Measurements from ENCODE around the gene ATG7. TPM values are rescaled to one million over a fixed set of nuclear protein-coding genes. Genes with fewer than 3 reads are reported as not detected.

Gene ATG7
- total RNA-seq, 1 donor from 2014 or later = 48.5 TPM

DNA sequence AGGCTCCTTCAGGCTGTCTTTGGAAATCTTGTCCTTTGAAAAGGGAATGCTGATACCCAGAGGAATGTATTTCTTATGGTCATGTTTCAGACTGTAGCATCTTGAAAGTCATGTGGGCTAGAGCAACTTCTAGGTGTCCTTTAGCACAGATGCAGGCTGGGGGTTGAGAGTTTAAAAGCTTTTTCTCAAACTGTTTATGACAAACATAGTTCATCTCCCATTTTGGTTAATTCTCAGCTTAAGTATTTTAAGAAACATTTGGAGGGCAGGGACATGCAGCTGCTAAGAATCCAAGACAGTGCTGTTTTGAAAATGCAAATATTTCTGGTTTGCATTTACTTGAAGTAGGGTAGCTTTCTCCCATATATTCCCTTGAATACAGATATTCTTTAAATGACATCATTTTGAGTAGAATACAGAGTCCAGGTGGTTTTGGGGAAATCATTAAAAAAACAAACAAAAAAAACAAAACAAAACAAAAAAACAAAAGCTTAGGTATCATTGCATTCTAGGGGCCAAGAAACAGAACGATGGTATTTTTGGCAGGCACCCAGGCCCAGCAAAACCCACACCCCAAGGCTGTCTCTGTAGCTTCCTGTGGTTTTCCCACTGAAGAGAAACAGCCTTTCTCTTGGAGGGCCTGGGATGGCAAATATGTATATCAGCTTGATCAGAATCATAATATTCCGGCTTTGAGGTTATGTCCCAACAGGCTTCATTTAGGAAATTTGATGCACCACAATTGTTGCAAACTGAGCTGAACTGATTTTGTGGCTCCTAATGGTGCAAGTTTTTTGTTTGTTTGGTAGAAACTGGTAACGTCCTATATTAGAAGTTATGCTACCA, 120.0 kb downstream of the ATG7 start:
- TF ChIP-seq, protein P1, sequence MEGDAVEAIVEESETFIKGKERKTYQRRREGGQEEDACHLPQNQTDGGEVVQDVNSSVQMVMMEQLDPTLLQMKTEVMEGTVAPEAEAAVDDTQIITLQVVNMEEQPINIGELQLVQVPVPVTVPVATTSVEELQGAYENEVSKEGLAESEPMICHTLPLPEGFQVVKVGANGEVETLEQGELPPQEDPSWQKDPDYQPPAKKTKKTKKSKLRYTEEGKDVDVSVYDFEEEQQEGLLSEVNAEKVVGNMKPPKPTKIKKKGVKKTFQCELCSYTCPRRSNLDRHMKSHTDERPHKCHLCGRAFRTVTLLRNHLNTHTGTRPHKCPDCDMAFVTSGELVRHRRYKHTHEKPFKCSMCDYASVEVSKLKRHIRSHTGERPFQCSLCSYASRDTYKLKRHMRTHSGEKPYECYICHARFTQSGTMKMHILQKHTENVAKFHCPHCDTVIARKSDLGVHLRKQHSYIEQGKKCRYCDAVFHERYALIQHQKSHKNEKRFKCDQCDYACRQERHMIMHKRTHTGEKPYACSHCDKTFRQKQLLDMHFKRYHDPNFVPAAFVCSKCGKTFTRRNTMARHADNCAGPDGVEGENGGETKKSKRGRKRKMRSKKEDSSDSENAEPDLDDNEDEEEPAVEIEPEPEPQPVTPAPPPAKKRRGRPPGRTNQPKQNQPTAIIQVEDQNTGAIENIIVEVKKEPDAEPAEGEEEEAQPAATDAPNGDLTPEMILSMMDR (IDR thresholded peaks at IDR 0.05) = no peak
- H3K9me3 ChIP-seq = no peaks in the 10 kb centered on the region
- H3K27ac ChIP-seq = no peak overlapping the region
- no peak overlapping the region for H3K4me3 ChIP-seq
- no peaks in the 10 kb centered on the region for H3K27me3 ChIP-seq
- peaks cover 2 to 23% of the 10 kb centered on the region in 2 donors for H3K4me1 ChIP-seq
- no peak for DNase-seq (ENCODE audit: low spot score in 2 of 2)
- intact Hi-C loops (cut with DNase I) = no loop called here
- no peaks in the 10 kb centered on the region for H3K36me3 ChIP-seq

DNA sequence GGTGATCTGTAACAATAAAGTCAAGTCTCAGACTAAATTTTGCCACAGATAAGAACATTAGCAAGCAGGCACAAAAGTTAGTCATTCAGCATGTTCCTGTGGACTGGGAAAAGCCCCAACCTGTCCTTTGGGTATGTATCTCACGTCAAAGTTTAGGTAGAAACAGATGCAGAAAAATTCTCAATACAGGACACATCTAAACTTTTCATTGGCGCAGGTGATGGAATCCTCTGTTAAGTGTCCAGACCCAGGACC, 120.6 kb downstream of the ATG7 start:
- no peak overlapping the region for H3K4me3 ChIP-seq
- H3K36me3 ChIP-seq = no peaks in the 10 kb centered on the region
- H3K27me3 ChIP-seq = no peaks in the 10 kb centered on the region
- H3K9me3 ChIP-seq = no peaks in the 10 kb centered on the region
- DNase-seq (ENCODE audit: low spot score in 2 of 2) = no peak
- TF ChIP-seq, protein P1 (IDR thresholded peaks at IDR 0.05) = no peak
- intact Hi-C loops (cut with DNase I) = no loop called here
- H3K4me1 ChIP-seq = peaks cover 2 to 23% of the 10 kb centered on the region in 2 donors
- no peak overlapping the region for H3K27ac ChIP-seq

DNA sequence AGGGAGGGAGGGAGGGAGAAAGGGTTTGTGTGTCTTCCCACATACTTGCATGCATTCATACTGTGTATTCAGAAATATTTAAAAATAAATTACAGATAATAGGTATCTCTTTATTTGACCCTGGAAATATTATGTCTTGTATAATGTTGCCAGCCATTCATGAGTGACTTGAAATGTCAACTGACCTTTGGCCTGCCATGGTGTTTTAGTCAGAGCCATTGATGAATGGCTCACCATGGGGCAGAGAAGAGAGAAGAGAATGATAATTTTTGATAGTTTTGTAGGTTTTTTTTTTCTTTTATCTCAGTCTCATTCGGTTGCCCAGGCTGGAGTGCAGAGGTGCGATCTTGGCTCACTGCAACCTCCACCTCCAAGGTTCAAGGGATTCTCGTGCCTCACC, 121.2 kb downstream of the ATG7 start:
- Histone ChIP-seq H3K27ac (no peak overlapping the region), H3K27me3 (no peaks in the 10 kb centered on the region), H3K36me3 (no peaks in the 10 kb centered on the region), H3K9me3 (no peaks in the 10 kb centered on the region), H3K4me3 (no peak overlapping the region), H3K4me1 (peaks cover 2 to 23% of the 10 kb centered on the region in 2 donors)
- TF ChIP-seq, protein P1 (IDR thresholded peaks at IDR 0.05) = no peak
- no peak for DNase-seq (ENCODE audit: low spot score in 2 of 2)
- intact Hi-C loops (cut with DNase I) = no loop called here

DNA sequence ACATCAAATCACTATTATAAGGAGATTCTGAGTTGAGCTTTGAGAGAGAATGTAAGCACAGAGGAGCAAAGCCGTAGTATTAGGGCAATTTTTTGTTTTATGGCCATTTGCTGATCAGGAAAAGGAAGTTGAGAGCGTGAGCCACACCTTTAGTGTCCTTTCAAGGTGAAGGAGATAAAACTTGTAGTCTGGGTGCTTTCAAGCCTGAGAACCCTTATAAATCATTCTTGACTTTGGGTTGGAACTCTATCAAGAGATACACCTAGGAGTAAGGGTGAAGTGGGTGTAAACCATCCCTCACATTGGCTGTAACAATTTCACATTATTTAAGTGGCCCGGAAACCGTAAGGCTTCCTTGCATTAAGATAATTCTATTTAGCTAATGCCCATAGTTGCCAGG, 122.2 kb downstream of the ATG7 start:
- Histone ChIP-seq H3K9me3 (no peaks in the 10 kb centered on the region), H3K27me3 (no peaks in the 10 kb centered on the region), H3K27ac (no peak overlapping the region), H3K4me1 (peaks cover 2 to 23% of the 10 kb centered on the region in 2 donors), H3K36me3 (no peaks in the 10 kb centered on the region), H3K4me3 (no peak overlapping the region)
- intact Hi-C loops (cut with DNase I) = no loop called here
- DNase-seq (ENCODE audit: low spot score in 2 of 2) = no peak
- TF ChIP-seq, protein P1 (IDR thresholded peaks at IDR 0.05) = no peak

DNA sequence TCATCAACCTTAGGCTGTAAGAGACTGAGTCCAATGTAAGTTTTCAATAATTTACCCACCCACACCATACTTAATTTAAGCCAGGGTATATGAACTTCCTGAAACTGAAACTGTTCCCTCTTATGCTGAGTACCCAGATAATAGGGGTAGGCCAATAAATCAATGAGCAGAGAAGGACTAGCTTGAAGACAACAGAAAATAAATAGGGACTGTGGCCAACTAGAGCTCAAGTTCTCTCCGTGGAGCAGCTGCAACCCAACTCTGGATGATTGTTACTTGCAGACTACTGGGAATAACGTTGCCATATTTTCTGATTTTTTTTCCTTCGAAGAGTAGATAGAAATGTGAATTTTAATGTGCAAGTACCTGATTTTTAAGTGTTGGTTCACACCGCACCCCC, 128.0 kb downstream of the ATG7 start:
- Histone ChIP-seq H3K27ac (no peak overlapping the region), H3K4me3 (no peak overlapping the region), H3K27me3 (no peaks in the 10 kb centered on the region), H3K36me3 (no peaks in the 10 kb centered on the region), H3K4me1 (peaks cover 0 to 2% of the 10 kb centered on the region in 2 donors), H3K9me3 (no peaks in the 10 kb centered on the region)
- intact Hi-C loops (cut with DNase I) = no loop called here
- TF ChIP-seq, protein P1 (IDR thresholded peaks at IDR 0.05) = no peak
- DNase-seq (ENCODE audit: low spot score in 2 of 2) = no peak

Data from ascending aorta (tissue), 2 donors.